IgD-negative memory B cell (primary cell): ENCODE data around the gene MELK. TPM values are rescaled to one million over a fixed set of nuclear protein-coding genes. Genes with fewer than 3 reads are reported as not detected.

ENCODE experiments used
- H3K27ac Mint-ChIP-seq, 3 donors: one replicate each; pipeline ENCODE4 v1.8.0; 2020 to 2022; ENCODE audit warnings: mild to moderate bottlenecking in 3 of 3, mixed read lengths in 3 of 3, moderate library complexity in 1 of 3
- H3K27me3 Mint-ChIP-seq: one replicate; pipeline ENCODE4 v1.8.0; 2021; ENCODE audit warnings: mixed read lengths
- H3K36me3 Mint-ChIP-seq: one replicate; pipeline ENCODE4 v1.8.0; 2020; ENCODE audit warnings: mild to moderate bottlenecking, mixed read lengths
- H3K4me1 Mint-ChIP-seq, 3 donors: one replicate each; pipeline ENCODE4 v1.8.0; 2020 to 2022; ENCODE audit warnings: mixed read lengths in 3 of 3, mild to moderate bottlenecking in 1 of 3
- H3K4me3 Mint-ChIP-seq, 4 donors: one replicate each; pipeline ENCODE4 v1.8.0; 2020 to 2022; ENCODE audit warnings: mild to moderate bottlenecking in 4 of 4, mixed read lengths in 4 of 4, moderate library complexity in 3 of 4
- H3K9me3 Mint-ChIP-seq, 3 donors: one replicate each; pipeline ENCODE4 v1.8.0; 2020 to 2021; ENCODE audit warnings: mixed read lengths in 3 of 3, mild to moderate bottlenecking in 1 of 3
- polyA plus RNA-seq: library from polyadenylated mRNA; unstranded; fragments of 300-500 nt; fragmentation: Illumina TruSeq; gene quantifications from one replicate; pipeline ENCODE4 v1.2.3, GENCODE V29; 2021

The MELK gene
- polyA plus RNA-seq, 1 donor from 2014 or later, result not detected

DNA sequence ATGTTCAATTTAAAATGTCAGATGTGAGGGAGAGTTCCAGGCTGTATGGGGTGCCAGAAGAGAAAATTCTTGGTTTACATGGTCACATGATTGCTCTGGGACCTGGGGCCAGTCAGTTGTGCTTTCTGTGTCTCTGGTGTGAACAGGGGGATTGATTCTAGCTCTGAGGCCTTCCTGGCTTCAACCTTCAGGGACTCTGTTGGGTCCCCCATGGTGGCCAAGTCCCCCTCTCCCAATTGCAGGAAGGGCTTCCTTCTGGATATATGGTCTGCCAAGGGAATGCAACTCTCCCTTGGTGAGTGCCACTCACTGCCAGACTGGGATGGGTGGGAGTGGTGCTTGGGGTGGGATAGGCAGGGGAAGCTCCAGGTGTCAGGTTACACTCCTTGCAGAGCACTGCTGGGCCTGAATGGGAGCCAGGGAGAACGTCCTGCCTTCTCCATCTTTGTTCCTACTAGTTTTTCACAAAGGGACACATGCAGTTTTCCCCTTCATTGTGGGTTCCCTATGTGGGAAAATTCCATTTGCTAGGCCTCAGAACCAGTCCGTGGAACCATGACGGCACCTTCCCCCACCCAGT lies 153.2 kb downstream of the MELK start:
- Mint-ChIP-seq H3K4me3 (no peak overlapping the region), H3K4me1 (peaks cover 0 to 4% (median 1%) of the 10 kb centered on the region in 3 donors), H3K36me3 (no peaks in the 10 kb centered on the region), H3K9me3 (no peaks in the 10 kb centered on the region), H3K27me3 (peaks cover 1% of the 10 kb centered on the region), H3K27ac (no peak overlapping the region)

Other genes with a start within 250 kb of the MELK start
- 18.5 TPM for gene RNF38, start 172.6 kb upstream of the MELK start, polyA plus RNA-seq